H9 (cell line): ENCODE data around the gene B3GNT5. TPM values are rescaled to one million over a fixed set of nuclear protein-coding genes. Genes with fewer than 3 reads are reported as not detected.

Source experiments
- DNase-seq: peaks from one replicate; pipeline ENCODE4 v3.0.0-alpha.2; 2017
- H2AFZ ChIP-seq: one replicate; pipeline ENCODE4 v1.6.1; 2013; ENCODE audit warnings: mild to moderate bottlenecking, low read length, control low read depth, moderate library complexity
- H2AK5ac ChIP-seq: 2 replicates; pipeline ENCODE4 v1.6.1; 2013; ENCODE audit warnings: low read length, control low read depth, mixed read lengths; ENCODE audit not compliant: insufficient read length
- H2BK120ac ChIP-seq: one replicate; pipeline ENCODE4 v1.6.1; 2013; ENCODE audit warnings: low read depth, mild to moderate bottlenecking, low read length, control low read depth, inconsistent platforms; ENCODE audit not compliant: poor library complexity, severe bottlenecking
- H2BK12ac ChIP-seq: 2 replicates; pipeline ENCODE4 v1.6.1; 2013; ENCODE audit warnings: low read length, control low read depth, mixed read lengths, low read depth; ENCODE audit not compliant: insufficient read length
- H2BK15ac ChIP-seq: 2 replicates; pipeline ENCODE4 v1.6.1; 2013; ENCODE audit warnings: low read depth, low read length, control low read depth
- H2BK20ac ChIP-seq: one replicate; pipeline ENCODE4 v1.6.1; 2013; ENCODE audit warnings: low read depth, mild to moderate bottlenecking, low read length, control low read depth, inconsistent platforms; ENCODE audit not compliant: poor library complexity, severe bottlenecking
- H2BK5ac ChIP-seq: 2 replicates; pipeline ENCODE4 v1.6.1; 2013; ENCODE audit warnings: low read length, control low read depth, mixed read lengths; ENCODE audit not compliant: insufficient read length
- H3K14ac ChIP-seq: 2 replicates; pipeline ENCODE4 v1.6.1; 2013; ENCODE audit warnings: low read length, control low read depth; ENCODE audit not compliant: insufficient read depth
- H3K18ac ChIP-seq: 2 replicates; pipeline ENCODE4 v1.6.1; 2013; ENCODE audit warnings: low read depth, mild to moderate bottlenecking, mixed read lengths, low read length, control low read depth; ENCODE audit not compliant: insufficient read length
- H3K23ac ChIP-seq: 2 replicates; pipeline ENCODE4 v1.6.1; 2013; ENCODE audit warnings: low read length, control low read depth, mixed read lengths, low read depth; ENCODE audit not compliant: insufficient read length
- H3K23me2 ChIP-seq: 2 replicates; pipeline ENCODE4 v1.6.1; 2013; ENCODE audit warnings: low read depth, mild to moderate bottlenecking, mixed read lengths, low read length, control low read depth; ENCODE audit not compliant: insufficient read length, poor library complexity, severe bottlenecking
- H3K27ac ChIP-seq: 2 replicates; pipeline ENCODE4 v1.5.1; 2013; ENCODE audit warnings: low read length, control low read depth, mixed read lengths, low read depth; ENCODE audit not compliant: insufficient read length
- H3K27me3 ChIP-seq: 2 replicates; pipeline ENCODE4 v1.6.1; 2013; ENCODE audit warnings: low read length, control low read depth, inconsistent platforms; ENCODE audit not compliant: insufficient read depth
- H3K4ac ChIP-seq: 2 replicates; pipeline ENCODE4 v1.6.1; 2013; ENCODE audit warnings: low read depth, mild to moderate bottlenecking, control low read depth, inconsistent platforms, low read length, moderate library complexity
- H3K4me1 ChIP-seq: 2 replicates; pipeline ENCODE4 v1.6.1; 2013; ENCODE audit warnings: low read length, control low read depth, inconsistent platforms; ENCODE audit not compliant: insufficient read depth
- H3K4me2 ChIP-seq: 2 replicates; pipeline ENCODE4 v1.6.1; 2013; ENCODE audit warnings: low read length, control low read depth, mixed read lengths; ENCODE audit not compliant: insufficient read length, insufficient read depth
- H3K56ac ChIP-seq: 2 replicates; pipeline ENCODE4 v1.6.1; 2013; ENCODE audit warnings: low read depth, mild to moderate bottlenecking, mixed read lengths, low read length, control low read depth; ENCODE audit not compliant: insufficient read length
- H3K79me1 ChIP-seq: 2 replicates; pipeline ENCODE4 v1.6.1; 2013; ENCODE audit warnings: low read depth, mild to moderate bottlenecking, moderate library complexity, low read length, control low read depth, inconsistent platforms; ENCODE audit not compliant: insufficient read depth, poor library complexity, severe bottlenecking
- H3K79me2 ChIP-seq: 2 replicates; pipeline ENCODE4 v1.6.1; 2013; ENCODE audit warnings: low read length, control low read depth, inconsistent platforms; ENCODE audit not compliant: insufficient read depth
- H3K9ac ChIP-seq: 2 replicates; pipeline ENCODE4 v1.6.1; 2013; ENCODE audit warnings: low read length, control low read depth, mixed read lengths; ENCODE audit not compliant: insufficient read length; ENCODE audit errors: extremely low read depth
- H3K9me3 ChIP-seq: one replicate; pipeline ENCODE4 v1.6.1; 2013; ENCODE audit warnings: low read depth, low read length, inconsistent platforms; ENCODE audit not compliant: control insufficient read depth
- H3T11ph ChIP-seq: one replicate; pipeline ENCODE4 v1.6.1; 2013; ENCODE audit warnings: mild to moderate bottlenecking, low read length, control low read depth, inconsistent platforms
- H4K20me1 ChIP-seq: one replicate; pipeline ENCODE4 v1.6.1; 2013; ENCODE audit not compliant: control insufficient read depth, insufficient read length, insufficient read depth
- H4K5ac ChIP-seq: 2 replicates; pipeline ENCODE4 v1.6.1; 2013; ENCODE audit warnings: low read depth, mild to moderate bottlenecking, mixed read lengths, low read length, control low read depth; ENCODE audit not compliant: insufficient read length
- H4K8ac ChIP-seq: replicated peaks from 2 replicates; pipeline ENCODE4 v1.6.1; 2013; ENCODE audit warnings: low read length, control low read depth, mixed read lengths, low read depth; ENCODE audit not compliant: insufficient read length
- H4K91ac ChIP-seq: 2 replicates; pipeline ENCODE4 v1.6.1; 2013; ENCODE audit warnings: low read depth, mild to moderate bottlenecking, moderate library complexity, mixed read lengths, low read length, control low read depth; ENCODE audit not compliant: insufficient read length
- H3K27ac Mint-ChIP-seq, 3 experiments: 2 replicates in 2 of 3; 3 replicates in 1 of 3; pipeline ENCODE4 v1.8.0; 2020 to 2021; ENCODE audit warnings: mixed read lengths in 3 of 3, mild to moderate bottlenecking in 1 of 3, moderate library complexity in 1 of 3
- H3K27me3 Mint-ChIP-seq: 2 replicates; pipeline ENCODE4 v1.8.0; 2021; ENCODE audit warnings: low read depth, mild to moderate bottlenecking, moderate library complexity, mixed read lengths
- H3K36me3 Mint-ChIP-seq, 3 experiments: 2 replicates in 2 of 3; 3 replicates in 1 of 3; pipeline ENCODE4 v1.8.0; 2020 to 2021; ENCODE audit warnings: low read depth in 3 of 3, mixed read lengths in 3 of 3; ENCODE audit not compliant: insufficient read depth in 1 of 3
- H3K4me1 Mint-ChIP-seq, 2 experiments: 2 replicates each; pipeline ENCODE4 v1.8.0; 2020; ENCODE audit warnings: mixed read lengths in 2 of 2
- H3K4me3 Mint-ChIP-seq, 2 experiments: 2 replicates in 1 of 2; 3 replicates in 1 of 2; pipeline ENCODE4 v1.8.0; 2020 to 2021; ENCODE audit warnings: mild to moderate bottlenecking in 2 of 2, mixed read lengths in 2 of 2, moderate library complexity in 1 of 2
- H3K9me3 Mint-ChIP-seq, 2 experiments: 2 replicates in 1 of 2; 3 replicates in 1 of 2; pipeline ENCODE4 v1.8.0; 2020; ENCODE audit warnings: mild to moderate bottlenecking in 2 of 2, mixed read lengths in 2 of 2, moderate library complexity in 1 of 2
- CTCF ChIP-seq: fragments of 200-600 bp; sonication (generic); conservative IDR thresholded peaks from 3 replicates; pipeline ENCODE4 v1.8.0; 2021; ENCODE audit warnings: antibody characterized with exemption, mild to moderate bottlenecking
- WGBS: extraction: QIAGEN DNeasy Blood & Tissue Kit; methylation state at CpG from one replicate; pipeline ENCODE4 v1.1.7; 2013; ENCODE audit warnings: missing lambda C conversion rate, low lambda C conversion rate, mixed read lengths; ENCODE audit not compliant: insufficient read length; ENCODE audit errors: extremely low coverage; 5-methylcytosine and 5-hydroxymethylcytosine counted together
- total RNA-seq: library from RNA; stranded (reverse); gene quantifications from 2 replicates; pipeline ENCODE4 v1.2.1, GENCODE V29; 2021

B3GNT5 gene
- total RNA-seq, 1 experiment from 2014 or later: 7.3 TPM

GRCh38 chr3:183210862-183211341 is 42.2 kb upstream of the B3GNT5 start:
- Histone ChIP-seq H3K4me1 (0 out of 2 replicates have a peak, but pooled peaks cover 3% of the 10 kb centered on the region), H2BK120ac (no peak overlapping the region), H3K23me2 (no peaks in the 10 kb centered on the region), H3K4me2 (no peak overlapping the region), H2AK5ac (no peak overlapping the region), H2BK12ac (no peak overlapping the region), H4K5ac (no peak overlapping the region), H2BK20ac (no peak overlapping the region), H2BK5ac (no peak overlapping the region), H3K27ac (no peak overlapping the region), H3K27me3 (no peaks in the 10 kb centered on the region), H3K9ac (no peak overlapping the region), H3K56ac (no peak overlapping the region), H4K20me1 (no peaks in the 10 kb centered on the region), H4K91ac (no peak overlapping the region), H4K8ac (no peak overlapping the region), H3K79me2 (no peaks in the 10 kb centered on the region), H3K14ac (no peak overlapping the region; the same call in 1 of the 2 replicates), H3K9me3 (no peaks in the 10 kb centered on the region), H3K4ac (no peak overlapping the region), H3K23ac (no peak overlapping the region), H3T11ph (no peak overlapping the region), H3K18ac (no peak overlapping the region), H3K79me1 (no peaks in the 10 kb centered on the region), H2AFZ (no peak overlapping the region), H2BK15ac (no peak overlapping the region)
- Mint-ChIP-seq H3K36me3 (peaks cover 0 to 6% (median 2%) of the 10 kb centered on the region in 3 experiments; a peak in 3 of 7 replicates), H3K9me3 (peaks cover 0 to 7% of the 10 kb centered on the region in 2 experiments; a peak in 3 of 5 replicates), H3K27ac (no peak overlapping the region), H3K27me3 (no peaks in the 10 kb centered on the region), H3K4me1 (peaks cover 3 to 7% of the 10 kb centered on the region in 2 experiments), H3K4me3 (no peak overlapping the region)
- no CpG with 5 or more reads among the region's 9 CpGs for WGBS
- no peak for DNase-seq
- no peak for TF ChIP-seq CTCF
